Mesothelial cell of epicardium (in vitro differentiated cells): Measurements from ENCODE around the gene UBE2D3. TPM values are rescaled to one million over a fixed set of nuclear protein-coding genes. Genes with fewer than 3 reads are reported as not detected.

Experiments used
- DNase-seq, 2 experiments: peaks; one replicate each; pipeline ENCODE4 v3.0.0; 2021; ENCODE audit warnings: low spot score in 2 of 2; ENCODE audit not compliant: unreplicated experiment in 2 of 2
- H3K27ac Mint-ChIP-seq: 2 replicates; pipeline ENCODE4 v1.8.0; 2021; ENCODE audit warnings: mixed read lengths
- H3K27me3 Mint-ChIP-seq: 2 replicates; pipeline ENCODE4 v1.8.0; 2021; ENCODE audit warnings: low read depth, mixed read lengths
- H3K36me3 Mint-ChIP-seq: 2 replicates; pipeline ENCODE4 v1.8.0; 2021; ENCODE audit warnings: mixed read lengths
- H3K4me1 Mint-ChIP-seq: 2 replicates; pipeline ENCODE4 v1.8.0; 2021; ENCODE audit warnings: mixed read lengths
- H3K4me3 Mint-ChIP-seq: 2 replicates; pipeline ENCODE4 v1.8.0; 2021; ENCODE audit warnings: mild to moderate bottlenecking, moderate library complexity, mixed read lengths
- H3K9me3 Mint-ChIP-seq: 2 replicates; pipeline ENCODE4 v1.8.0; 2021; ENCODE audit warnings: mixed read lengths
- total RNA-seq: library from RNA; stranded (reverse); gene quantifications from 3 replicates; pipeline ENCODE4 v1.2.1, GENCODE V29; 2021
- TF ChIP-seq, protein P1 (sequence below): fragments of 200-600 bp; sonication (generic); IDR thresholded peaks from one replicate; pipeline ENCODE4 v1.5.0; 2021; ENCODE audit warnings: antibody characterized with exemption; ENCODE audit not compliant: unreplicated experiment

The UBE2D3 gene
- total RNA-seq, 1 donor from 2014 or later, result 307 TPM

DNA sequence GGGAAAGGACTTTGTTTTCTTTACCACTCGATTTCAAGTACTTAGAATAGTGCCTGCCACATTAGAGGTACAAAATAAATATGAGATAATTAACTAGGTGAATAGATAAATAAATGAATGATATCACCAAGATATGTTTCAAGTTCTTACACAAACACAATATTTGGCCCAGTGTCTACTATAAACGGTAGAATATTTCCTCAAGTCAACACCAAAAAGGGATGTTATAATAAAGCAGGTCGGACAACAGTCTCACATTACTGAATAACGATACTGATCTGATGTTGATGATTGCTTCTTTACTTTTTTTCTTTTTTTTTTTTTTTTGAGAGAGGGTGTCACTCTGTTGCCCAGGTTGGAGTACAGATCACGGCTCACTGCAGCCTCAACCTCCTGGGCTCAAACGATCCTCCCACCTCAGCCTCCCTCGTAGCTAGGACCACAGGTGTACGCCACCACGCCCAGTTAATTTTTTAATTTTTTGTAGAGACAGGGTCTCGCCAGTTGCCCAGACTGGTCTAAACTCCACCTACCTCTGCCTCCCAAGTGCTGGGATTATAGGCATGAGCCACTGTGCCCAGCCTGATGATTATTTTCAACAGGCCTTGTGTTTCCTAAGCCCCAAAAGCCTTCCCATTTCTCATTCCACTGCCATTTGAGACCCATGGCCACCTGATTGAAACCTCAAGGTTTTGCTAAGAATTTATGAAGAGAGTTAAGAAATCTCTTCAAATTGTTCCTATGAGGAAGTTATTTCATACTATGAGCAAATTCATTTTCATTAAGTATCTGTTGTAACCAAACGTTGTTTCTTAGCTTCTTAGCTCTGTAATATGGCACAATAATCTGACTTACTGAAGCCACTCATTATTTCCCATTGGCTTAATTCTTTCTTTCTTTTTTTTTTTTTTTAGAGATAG is 68.8 kb downstream of the UBE2D3 start:
- Mint-ChIP-seq H3K9me3 (no peaks in the 10 kb centered on the region), H3K27ac (peak overlapping the region; percentile 35), H3K4me1 (peaks cover 36% of the 10 kb centered on the region), H3K27me3 (no peaks in the 10 kb centered on the region), H3K36me3 (peaks cover 5% of the 10 kb centered on the region), H3K4me3 (no peak overlapping the region)
- no peak for DNase-seq
- TF ChIP-seq, protein P1, sequence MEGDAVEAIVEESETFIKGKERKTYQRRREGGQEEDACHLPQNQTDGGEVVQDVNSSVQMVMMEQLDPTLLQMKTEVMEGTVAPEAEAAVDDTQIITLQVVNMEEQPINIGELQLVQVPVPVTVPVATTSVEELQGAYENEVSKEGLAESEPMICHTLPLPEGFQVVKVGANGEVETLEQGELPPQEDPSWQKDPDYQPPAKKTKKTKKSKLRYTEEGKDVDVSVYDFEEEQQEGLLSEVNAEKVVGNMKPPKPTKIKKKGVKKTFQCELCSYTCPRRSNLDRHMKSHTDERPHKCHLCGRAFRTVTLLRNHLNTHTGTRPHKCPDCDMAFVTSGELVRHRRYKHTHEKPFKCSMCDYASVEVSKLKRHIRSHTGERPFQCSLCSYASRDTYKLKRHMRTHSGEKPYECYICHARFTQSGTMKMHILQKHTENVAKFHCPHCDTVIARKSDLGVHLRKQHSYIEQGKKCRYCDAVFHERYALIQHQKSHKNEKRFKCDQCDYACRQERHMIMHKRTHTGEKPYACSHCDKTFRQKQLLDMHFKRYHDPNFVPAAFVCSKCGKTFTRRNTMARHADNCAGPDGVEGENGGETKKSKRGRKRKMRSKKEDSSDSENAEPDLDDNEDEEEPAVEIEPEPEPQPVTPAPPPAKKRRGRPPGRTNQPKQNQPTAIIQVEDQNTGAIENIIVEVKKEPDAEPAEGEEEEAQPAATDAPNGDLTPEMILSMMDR, result no peak

- no peaks in the 10 kb centered on the region for H3K27me3 Mint-ChIP-seq
- no peak overlapping the region for H3K4me3 Mint-ChIP-seq
- TF ChIP-seq, protein P1, result no peak
These were observed 69.7 kb downstream of the UBE2D3 start for GRCh38 chr4:102757681-102758080.

DNA sequence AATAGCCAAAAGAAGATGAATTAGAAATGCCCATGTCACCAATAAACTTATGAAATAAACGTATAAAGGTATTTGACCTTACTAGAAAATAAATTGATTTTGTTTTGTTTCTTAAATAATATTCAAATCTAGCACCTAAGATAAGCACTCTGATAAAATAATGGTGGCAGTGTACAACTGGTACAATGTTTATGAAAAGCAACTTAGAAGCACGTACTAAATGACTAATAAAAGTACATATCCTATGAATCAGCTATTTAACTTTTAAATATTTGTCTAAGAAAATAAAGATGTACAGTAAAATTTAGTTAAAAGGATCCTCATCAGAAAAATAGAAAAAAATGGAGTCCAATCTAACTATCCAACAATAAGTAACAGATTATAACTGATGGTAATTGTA is 73.3 kb downstream of the UBE2D3 start:
- no peak overlapping the region for H3K4me3 Mint-ChIP-seq
- H3K36me3 Mint-ChIP-seq, result peaks cover 5% of the 10 kb centered on the region
- H3K9me3 Mint-ChIP-seq, result no peaks in the 10 kb centered on the region
- no peak for DNase-seq
- H3K27ac Mint-ChIP-seq, result no peak overlapping the region
- peaks cover 14% of the 10 kb centered on the region for H3K4me1 Mint-ChIP-seq
- H3K27me3 Mint-ChIP-seq, result no peaks in the 10 kb centered on the region
- TF ChIP-seq, protein P1, result no peak

More at GRCh38 chr4:102757681-102758080, 69.7 kb downstream of the UBE2D3 start:
- Mint-ChIP-seq H3K4me1 (peaks cover 36% of the 10 kb centered on the region), H3K36me3 (peaks cover 5% of the 10 kb centered on the region), H3K9me3 (no peaks in the 10 kb centered on the region), H3K27ac (peak overlapping the region; percentile 35)
- no peak for DNase-seq

DNA sequence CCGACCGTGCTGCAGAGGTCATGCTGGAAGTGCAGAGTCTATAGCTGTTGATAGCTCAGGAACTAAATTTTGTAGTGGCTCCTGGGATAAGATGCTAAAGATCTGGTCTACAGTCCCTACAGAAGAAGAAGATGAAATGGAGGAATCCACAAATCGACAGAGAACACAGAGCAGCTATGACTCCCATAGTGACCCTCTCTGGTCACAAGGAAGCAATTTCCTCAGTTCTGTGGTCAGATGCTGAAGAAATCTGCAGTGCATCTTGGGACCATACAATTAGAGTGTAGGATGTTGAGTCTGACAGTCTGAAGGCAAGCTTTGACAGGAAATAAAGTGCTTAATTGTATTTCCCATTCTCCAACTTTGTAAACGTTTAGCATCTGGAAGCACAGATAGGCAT is 75.4 kb downstream of the UBE2D3 start:
- Mint-ChIP-seq H3K36me3 (peaks cover 10% of the 10 kb centered on the region), H3K27me3 (no peaks in the 10 kb centered on the region), H3K9me3 (no peaks in the 10 kb centered on the region), H3K27ac (no peak overlapping the region), H3K4me3 (no peak overlapping the region), H3K4me1 (no peaks in the 10 kb centered on the region)
- no peak for DNase-seq
- TF ChIP-seq, protein P1, result no peak

Other genes starting within 250 kb of the UBE2D3 start
- gene MANBA, start 66.6 kb downstream of the UBE2D3 start, total RNA-seq, result 39.2 to 40.2 TPM (median 39.6 TPM) in 3 replicates
- gene CISD2, start 41.4 kb upstream of the UBE2D3 start, total RNA-seq, result 21.3 to 22.2 TPM (median 21.4 TPM) in 3 replicates
- 3.2 to 4.7 TPM (median 4.5 TPM) in 3 replicates for gene SLC9B1, start 192.2 kb upstream of the UBE2D3 start, total RNA-seq
- gene SLC9B2, start 249.2 kb upstream of the UBE2D3 start, total RNA-seq, result 12.0 to 13.4 TPM (median 12.1 TPM) in 3 replicates